G401 (cell line): ENCODE data around the gene RPL18A. TPM values are rescaled to one million over a fixed set of nuclear protein-coding genes. Genes with fewer than 3 reads are reported as not detected.

Experiments used
- DNase-seq: peaks from one replicate; pipeline ENCODE4 v3.0.0-alpha.2; 2015; ENCODE audit warnings: low spot score
- in situ Hi-C: cut with HindIII; loops from 2 replicates; pipeline ENCODE4 v1.10.0; 2016; ENCODE audit warnings: low sequenced_read_pairs, mixed read lengths
- total RNA-seq: library from RNA; depleted of rRNA; stranded (reverse); fragments of >200 nt; shearing (Covaris generic); gene quantifications from 2 replicates; pipeline ENCODE4 v1.2.3, GENCODE V29; 2014; rRNA removed

Gene RPL18A
- total RNA-seq, result 1,064 and 1,396 TPM in 2 replicates

- in situ Hi-C loops, result no loop called here
- DNase-seq, result peak; percentile 100
Measured at GRCh38 chr19:17859533-17860330, at the start of gene RPL18A. RPL18A (plus strand) TSS chr19:17859910; CDS start chr19:17859957, 47 bp downstream.

- DNase-seq, result no peak
- in situ Hi-C loops, result no loop called here
Measured at GRCh38 chr19:17811103-17811502, 48.6 kb upstream of the RPL18A start.

GRCh38 chr19:17811681-17812080 is 48.0 kb upstream of the RPL18A start:
- in situ Hi-C loops, result no loop called here

GRCh38 chr19:17812099-17812498 is 47.6 kb upstream of the RPL18A start:
- no peak for DNase-seq

More at GRCh38 chr19:17811681-17812080, 48.0 kb upstream of the RPL18A start:
- no peak for DNase-seq

GRCh38 chr19:17817668-17818363 is 41.9 kb upstream of the RPL18A start:
- DNase-seq, result no peak
- in situ Hi-C loops, result no loop called here

More at GRCh38 chr19:17812099-17812498, 47.6 kb upstream of the RPL18A start:
- in situ Hi-C loops, result no loop called here

- in situ Hi-C loops, result no loop called here
- DNase-seq, result no peak
Measured at GRCh38 chr19:17821190-17821589, 38.5 kb upstream of the RPL18A start, which contains the start of gene INSL3. INSL3 (minus strand) TSS chr19:17821519; CDS start chr19:17821506, 13 bp downstream.

GRCh38 chr19:17824339-17824738 is 35.4 kb upstream of the RPL18A start:
- in situ Hi-C loops, result no loop called here
- no peak for DNase-seq

GRCh38 chr19:17826508-17827056 is 33.1 kb upstream of the RPL18A start:
- in situ Hi-C loops, result no loop called here
- no peak for DNase-seq

GRCh38 chr19:17829855-17830566 is 29.7 kb upstream of the RPL18A start:
- in situ Hi-C loops, result no loop called here
- peak; percentile 83 for DNase-seq

GRCh38 chr19:17830567-17831418 is 28.9 kb upstream of the RPL18A start:
- DNase-seq, result peak; percentile 99
- in situ Hi-C loops, result no loop called here

GRCh38 chr19:17831419-17831888 is 28.3 kb upstream of the RPL18A start:
- no peak for DNase-seq
- in situ Hi-C loops, result no loop called here

- DNase-seq, result no peak
- in situ Hi-C loops, result no loop called here
Measured at GRCh38 chr19:17832443-17833208, 27.1 kb upstream of the RPL18A start.

GRCh38 chr19:17834350-17835181 is 25.1 kb upstream of the RPL18A start:
- in situ Hi-C loops, result no loop called here
- DNase-seq, result no peak

GRCh38 chr19:17835182-17836006 is 24.3 kb upstream of the RPL18A start:
- DNase-seq, result no peak
- in situ Hi-C loops, result no loop called here

GRCh38 chr19:17836530-17836929 is 23.2 kb upstream of the RPL18A start:
- in situ Hi-C loops, result no loop called here

GRCh38 chr19:17837972-17838371 is 21.7 kb upstream of the RPL18A start:
- in situ Hi-C loops, result no loop called here
- DNase-seq, result no peak

More at GRCh38 chr19:17836530-17836929, 23.2 kb upstream of the RPL18A start:
- DNase-seq, result peak; percentile 34
